ENCODE measurements around the gene EPHA6. TPM values are rescaled to one million over a fixed set of nuclear protein-coding genes. Genes with fewer than 3 reads are reported as not detected.
"Not testable (repeated sequence)": the region's sequence is repeated elsewhere in the genome, so short reads cannot be mapped to it uniquely, and the experiment has no call there.

The EPHA6 gene
- total and polyA plus RNA-seq, 2 donors (not counting 1 experiment from before 2014, with no cell fraction given) = under 0.01 TPM; not detected in 1

DNA sequence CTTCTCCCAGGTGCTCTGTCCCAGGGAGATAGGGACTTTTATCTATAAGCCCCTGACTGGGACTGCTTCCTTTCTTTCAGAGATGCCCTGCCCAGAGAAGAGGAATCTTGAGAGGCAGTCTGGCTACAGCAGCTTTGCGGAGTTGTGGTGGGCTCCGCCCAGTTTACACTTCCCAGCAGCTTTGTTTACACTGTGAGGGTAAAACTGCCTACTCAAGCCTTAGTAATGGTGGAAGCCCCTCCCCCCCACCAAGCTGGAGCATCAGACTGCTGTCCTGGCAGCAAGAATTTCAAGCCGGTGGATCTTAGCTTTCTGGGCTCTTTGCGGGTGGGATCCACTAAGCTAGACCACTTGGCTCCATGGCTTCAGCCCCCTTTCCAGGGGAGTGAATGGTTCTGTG lies 696.4 kb downstream of the EPHA6 start:
- no peak overlapping the region for H3K4me3 ChIP-seq (replicated peaks in 1 of 4; ENCODE audit: control extremely low read depth in 1 of 4, insufficient read depth in 1 of 4, low read depth in 3 of 4, low read length in 4 of 4)

GRCh38 chr3:97515076-97515475 lies 700.7 kb downstream of the EPHA6 start:
- H2AFZ ChIP-seq (ENCODE audit: low read length) = no peak overlapping the region
- no peak overlapping the region for H3K27ac ChIP-seq (ENCODE audit: insufficient read depth, low read length)
- H3K79me2 ChIP-seq (ENCODE audit: control insufficient read depth, insufficient read depth, low read length) = no peaks in the 10 kb centered on the region
- no peaks in the 10 kb centered on the region for H3K36me3 ChIP-seq (ENCODE audit: control insufficient read depth, insufficient read depth, low read length)
- H4K20me1 ChIP-seq (ENCODE audit: control insufficient read depth, extremely low read depth, insufficient read depth, low read length) = no peaks in the 10 kb centered on the region
- no peaks in the 10 kb centered on the region for H3K27me3 ChIP-seq (ENCODE audit: control insufficient read depth, insufficient read depth, low read length)
- no peak overlapping the region for H3K9ac ChIP-seq (ENCODE audit: insufficient read depth, low read length)
- no peak overlapping the region for H3K4me3 ChIP-seq (replicated peaks in 1 of 4; ENCODE audit: control extremely low read depth in 1 of 4, insufficient read depth in 1 of 4, low read depth in 3 of 4, low read length in 4 of 4)
- H3K9me3 ChIP-seq (ENCODE audit: control insufficient read depth, insufficient read depth, low read depth, low read length) = no peaks in the 10 kb centered on the region
- H3K4me1 ChIP-seq (ENCODE audit: control insufficient read depth, extremely low read depth, insufficient read depth, low read length) = no peaks in the 10 kb centered on the region
- H3K4me2 ChIP-seq (ENCODE audit: extremely low read depth, insufficient read depth, low read length) = no peak overlapping the region
- TF ChIP-seq EZH2 (IDR thresholded peaks at IDR 0.05; ENCODE audit: low read length, missing control alignments) = no peak
- TF ChIP-seq CTCF (conservative IDR thresholded peaks at IDR 0.05 in 1 of 2, IDR thresholded peaks at IDR 0.05 in 1 of 2; ENCODE audit: low read depth in 1 of 2, low read length in 2 of 2) = no peak
- DNase-seq (ENCODE audit: low read depth in 2 of 2) = no peak

More for the DNA sequence above, 696.4 kb downstream of the EPHA6 start:
- Histone ChIP-seq H3K79me2 (ENCODE audit: control insufficient read depth, insufficient read depth, low read length) (no peaks in the 10 kb centered on the region), H3K4me2 (ENCODE audit: extremely low read depth, insufficient read depth, low read length) (no peak overlapping the region), H3K36me3 (ENCODE audit: control insufficient read depth, insufficient read depth, low read length) (no peaks in the 10 kb centered on the region), H2AFZ (ENCODE audit: low read length) (no peak overlapping the region), H3K9me3 (ENCODE audit: control insufficient read depth, insufficient read depth, low read depth, low read length) (no peaks in the 10 kb centered on the region), H4K20me1 (ENCODE audit: control insufficient read depth, extremely low read depth, insufficient read depth, low read length) (no peaks in the 10 kb centered on the region), H3K27me3 (ENCODE audit: control insufficient read depth, insufficient read depth, low read length) (no peaks in the 10 kb centered on the region), H3K9ac (ENCODE audit: insufficient read depth, low read length) (no peak overlapping the region), H3K27ac (ENCODE audit: insufficient read depth, low read length) (no peak overlapping the region), H3K4me1 (ENCODE audit: control insufficient read depth, extremely low read depth, insufficient read depth, low read length) (no peaks in the 10 kb centered on the region)
- DNase-seq (ENCODE audit: low read depth in 2 of 2) = no peak
- TF ChIP-seq EZH2 (IDR thresholded peaks at IDR 0.05; ENCODE audit: low read length, missing control alignments) = no peak
- no peak for TF ChIP-seq CTCF (conservative IDR thresholded peaks at IDR 0.05 in 1 of 2, IDR thresholded peaks at IDR 0.05 in 1 of 2; ENCODE audit: low read depth in 1 of 2, low read length in 2 of 2)

DNA sequence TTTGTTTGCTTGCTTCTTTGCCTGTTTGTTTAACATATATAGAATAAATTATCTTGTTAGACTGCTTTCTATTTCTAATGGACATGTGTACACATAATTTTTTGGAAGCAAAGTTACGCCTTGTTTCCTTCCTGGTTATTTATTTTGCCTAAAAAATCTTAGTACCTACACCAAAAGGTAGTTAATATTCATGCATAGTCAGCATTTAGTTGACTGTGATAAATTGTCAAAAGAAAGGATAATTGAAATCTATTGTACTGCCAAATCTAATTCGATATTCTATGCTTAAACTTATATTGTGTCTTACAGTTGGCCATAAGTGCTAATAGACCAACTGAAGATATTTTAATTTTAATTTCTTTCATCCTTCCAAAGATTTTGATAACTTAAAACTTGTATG lies 716.3 kb downstream of the EPHA6 start:
- no peaks in the 10 kb centered on the region for H3K9me3 ChIP-seq (ENCODE audit: control insufficient read depth, insufficient read depth, low read depth, low read length)
- no peaks in the 10 kb centered on the region for H4K20me1 ChIP-seq (ENCODE audit: control insufficient read depth, extremely low read depth, insufficient read depth, low read length)
- H3K4me3 ChIP-seq (replicated peaks in 1 of 4; ENCODE audit: control extremely low read depth in 1 of 4, insufficient read depth in 1 of 4, low read depth in 3 of 4, low read length in 4 of 4) = no peak overlapping the region
- H3K4me2 ChIP-seq (ENCODE audit: extremely low read depth, insufficient read depth, low read length) = no peak overlapping the region
- TF ChIP-seq EZH2 (IDR thresholded peaks at IDR 0.05; ENCODE audit: low read length, missing control alignments) (no peak), CTCF (conservative IDR thresholded peaks at IDR 0.05 in 1 of 2, IDR thresholded peaks at IDR 0.05 in 1 of 2; ENCODE audit: low read depth in 1 of 2, low read length in 2 of 2) (no peak)
- no peaks in the 10 kb centered on the region for H3K79me2 ChIP-seq (ENCODE audit: control insufficient read depth, insufficient read depth, low read length)
- H3K36me3 ChIP-seq (ENCODE audit: control insufficient read depth, insufficient read depth, low read length) = no peaks in the 10 kb centered on the region
- no peak overlapping the region for H3K9ac ChIP-seq (ENCODE audit: insufficient read depth, low read length)
- H2AFZ ChIP-seq (ENCODE audit: low read length) = no peak overlapping the region
- DNase-seq (ENCODE audit: low read depth in 2 of 2) = no peak
- no peak overlapping the region for H3K27ac ChIP-seq (ENCODE audit: insufficient read depth, low read length)
- no peaks in the 10 kb centered on the region for H3K27me3 ChIP-seq (ENCODE audit: control insufficient read depth, insufficient read depth, low read length)
- H3K4me1 ChIP-seq (ENCODE audit: control insufficient read depth, extremely low read depth, insufficient read depth, low read length) = no peaks in the 10 kb centered on the region

- H3K9ac ChIP-seq (ENCODE audit: insufficient read depth, low read length); H3K79me2 ChIP-seq (ENCODE audit: control insufficient read depth, insufficient read depth, low read length); H3K4me2 ChIP-seq (ENCODE audit: extremely low read depth, insufficient read depth, low read length); DNase-seq (ENCODE audit: low read depth in 2 of 2); H2AFZ ChIP-seq (ENCODE audit: low read length); H3K27me3 ChIP-seq (ENCODE audit: control insufficient read depth, insufficient read depth, low read length); H3K4me1 ChIP-seq (ENCODE audit: control insufficient read depth, extremely low read depth, insufficient read depth, low read length); H3K9me3 ChIP-seq (ENCODE audit: control insufficient read depth, insufficient read depth, low read depth, low read length); H3K36me3 ChIP-seq (ENCODE audit: control insufficient read depth, insufficient read depth, low read length); H4K20me1 ChIP-seq (ENCODE audit: control insufficient read depth, extremely low read depth, insufficient read depth, low read length); H3K4me3 ChIP-seq (replicated peaks in 1 of 4; ENCODE audit: control extremely low read depth in 1 of 4, insufficient read depth in 1 of 4, low read depth in 3 of 4, low read length in 4 of 4); H3K27ac ChIP-seq (ENCODE audit: insufficient read depth, low read length): not testable (repeated sequence)
Measured at GRCh38 chr3:97547573-97547972, 733.2 kb downstream of the EPHA6 start.
